Muscle of back (tissue), 11 donors: ENCODE results near the gene FOXD4L1. TPM values are rescaled to one million over a fixed set of nuclear protein-coding genes. Genes with fewer than 3 reads are reported as not detected.
"Not testable (repeated sequence)": the region's sequence is repeated elsewhere in the genome, so short reads cannot be mapped to it uniquely, and the experiment has no call there.

Source experiments
- DNase-seq, 3 donors: peaks; one replicate each; pipeline versions ENCODE4 v3.0.0 to v3.0.0-alpha.2; 2013
- polyA plus RNA-seq, 10 donors: library from polyadenylated mRNA; unstranded; fragments of 120-200 nt; gene quantifications; one replicate each; pipeline ENCODE4 v1.2.1, GENCODE V29; 2013; ENCODE audit not compliant: insufficient read length in 10 of 10

Gene FOXD4L1
- polyA plus RNA-seq, 10 donors = 1.4 to 3.2 (median 1.7) TPM

DNA sequence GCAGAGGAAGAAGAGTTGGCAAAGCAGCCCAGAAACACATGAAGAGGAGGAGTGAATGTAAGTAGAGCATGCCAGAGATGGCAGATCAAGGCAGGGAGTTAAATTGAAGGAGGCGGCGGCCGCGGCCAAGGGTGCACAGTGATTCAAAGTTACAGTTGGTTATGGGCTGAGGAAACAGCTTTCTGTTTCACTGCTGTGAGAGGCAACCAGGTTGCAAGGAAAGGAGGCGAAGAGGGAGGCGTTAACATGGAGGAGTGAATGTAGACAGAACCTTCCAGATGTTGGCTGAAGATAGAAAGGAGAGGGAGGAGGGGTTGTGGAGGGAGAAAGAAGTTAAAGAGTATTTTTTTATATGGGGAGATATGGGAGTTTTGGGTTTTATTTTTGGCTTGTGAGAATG is 22.4 kb downstream of the FOXD4L1 start:
- not testable (repeated sequence) for DNase-seq

DNA sequence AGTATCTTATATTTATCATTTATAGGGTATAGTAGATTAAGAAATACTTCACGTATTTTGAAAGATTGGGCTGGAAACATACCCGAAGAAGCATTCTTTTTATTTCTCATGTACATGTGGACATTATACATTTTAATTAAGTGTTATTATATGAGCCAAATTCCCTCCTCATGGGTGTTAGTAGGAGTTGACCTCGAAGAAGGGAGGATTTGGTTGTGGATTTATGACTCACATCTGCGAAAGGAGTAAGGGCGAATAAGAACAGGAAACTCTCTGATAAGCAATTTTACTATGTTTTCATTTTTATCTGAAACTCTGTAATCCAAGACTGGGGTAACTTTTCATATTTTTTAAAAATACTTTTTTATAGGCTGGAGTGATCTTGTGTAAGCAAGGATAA is 23.0 kb downstream of the FOXD4L1 start:
- not testable (repeated sequence) for DNase-seq

DNA sequence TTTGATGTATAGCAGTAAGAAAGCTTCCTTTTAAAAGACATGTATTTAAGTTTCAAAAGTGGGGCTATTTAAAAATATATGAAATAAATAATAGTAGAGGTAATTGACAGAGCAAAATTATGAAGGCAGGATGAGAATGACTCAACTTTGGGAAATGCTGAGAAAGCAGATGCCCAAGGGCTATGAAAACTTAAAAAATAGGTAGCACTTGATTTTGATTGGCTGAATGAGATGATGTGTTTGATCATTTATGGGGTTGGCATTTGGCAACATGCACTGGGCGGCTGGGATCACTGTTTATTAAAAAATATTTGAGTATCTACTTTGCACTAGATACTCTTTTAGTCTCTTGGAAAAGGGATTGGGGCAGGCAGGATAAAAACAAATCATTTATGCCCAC is 26.5 kb downstream of the FOXD4L1 start:
- not testable (repeated sequence) for DNase-seq

GRCh38 chr2:113527350-113528045 is 29.0 kb downstream of the FOXD4L1 start:
- DNase-seq = not testable (repeated sequence)

DNA sequence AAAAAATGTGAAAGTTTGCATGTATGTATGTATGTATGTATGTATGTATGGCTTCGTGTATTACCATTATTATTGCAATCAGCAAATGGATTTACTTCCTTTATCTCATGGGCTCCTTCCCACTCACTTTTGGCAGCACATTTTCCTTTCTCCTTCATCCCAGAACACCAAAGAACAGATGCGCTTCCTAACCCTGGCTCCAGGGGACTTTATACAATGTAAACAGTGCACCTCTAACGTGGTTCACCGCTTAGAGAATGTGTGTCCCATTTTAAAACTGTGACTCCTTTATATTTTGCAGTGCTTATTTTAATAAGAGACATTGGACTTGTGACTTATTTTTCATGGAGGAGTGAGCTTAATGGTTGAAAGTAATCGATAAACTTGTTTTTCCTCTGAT is 29.7 kb downstream of the FOXD4L1 start:
- DNase-seq = not testable (repeated sequence)

- not testable (repeated sequence) for DNase-seq
Observed at GRCh38 chr2:113528904-113529303, 30.4 kb downstream of the FOXD4L1 start.

GRCh38 chr2:113532991-113533390 is 34.5 kb downstream of the FOXD4L1 start:
- DNase-seq = not testable (repeated sequence)

- not testable (repeated sequence) for DNase-seq
Observed at GRCh38 chr2:113536573-113536972, 38.1 kb downstream of the FOXD4L1 start.

DNA sequence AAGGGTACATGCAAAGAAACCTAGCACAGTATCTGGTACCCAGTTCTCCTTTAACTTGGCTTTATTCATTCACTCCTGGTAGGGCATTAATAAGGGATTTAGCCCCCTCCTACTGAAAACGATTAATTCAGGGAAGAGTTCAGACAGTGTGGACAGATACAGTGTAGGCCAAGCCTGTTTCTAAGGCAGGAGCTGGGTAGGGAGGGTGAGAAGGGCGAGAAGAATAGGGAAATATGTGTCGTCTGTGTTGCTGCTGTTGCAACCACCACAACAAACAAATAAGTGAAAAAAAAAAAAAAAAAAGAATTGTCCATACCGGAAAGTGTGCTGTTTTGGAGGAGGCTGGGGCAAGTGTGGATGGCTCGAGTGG is 42.4 kb downstream of the FOXD4L1 start:
- not testable (repeated sequence) for DNase-seq

- DNase-seq = peak in 2 of 3 donors; percentile 53 to 81
Observed at GRCh38 chr2:113541204-113541975, 42.9 kb downstream of the FOXD4L1 start.

GRCh38 chr2:113541976-113542485 is 43.6 kb downstream of the FOXD4L1 start:
- DNase-seq = peak in 1 of 3 donors; percentile 61

DNA sequence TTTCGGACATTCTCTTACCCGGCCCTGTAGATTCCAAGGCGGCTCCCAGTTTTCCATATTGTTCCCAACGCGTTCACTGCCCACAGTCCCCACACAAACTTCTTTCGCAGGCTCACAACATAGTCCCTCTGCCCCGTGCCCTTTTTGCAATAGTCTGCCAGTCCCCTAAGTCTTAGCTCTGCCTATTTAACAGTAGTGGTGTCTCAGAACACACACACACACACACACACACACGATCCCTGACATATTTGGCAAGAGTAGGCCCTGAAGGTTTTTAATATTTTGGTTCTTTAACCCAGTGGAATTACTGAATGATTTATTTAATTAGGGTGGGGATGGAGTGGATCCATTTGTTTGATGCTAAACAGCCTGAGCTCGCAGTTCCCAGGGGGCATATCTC is 44.1 kb downstream of the FOXD4L1 start:
- DNase-seq = peak in 1 of 3 donors; percentile 26

Other genes starting within 250 kb of the FOXD4L1 start
- 1 to 10 TPM in 6 of 10 donors, under 1 TPM in 4; 0.22 to 6.0 (median 1.6) TPM for gene PAX8, start 219.7 kb upstream of the FOXD4L1 start, polyA plus RNA-seq
- gene ZNG1B, start 61.0 kb upstream of the FOXD4L1 start, polyA plus RNA-seq = 10 to 100 TPM; 28.7 to 49.1 (median 43.6) TPM
- gene RABL2A, start 128.6 kb downstream of the FOXD4L1 start, polyA plus RNA-seq = 10 to 100 TPM in 9 of 10 donors, 1 to 10 TPM in 1; 9.9 to 25.1 (median 13.8) TPM